K562 (cell line): Measurements from ENCODE around the gene PLXND1. TPM values are rescaled to one million over a fixed set of nuclear protein-coding genes. Genes with fewer than 3 reads are reported as not detected.

Experiments used
- ATF3 ChIP-seq, 2 experiments: fragments of 450-650 bp in 1 of 2; sonication (generic) in 1 of 2; formaldehyde crosslinking in 1 of 2; IDR thresholded peaks in 1 of 2; conservative IDR thresholded peaks in 1 of 2; 2 replicates each; pipeline versions ENCODE4 v1.6.1 to v1.8.1; 2016 to 2023; ENCODE audit warnings: mild to moderate bottlenecking in 2 of 2, moderate library complexity in 2 of 2, inconsistent platforms in 1 of 2, missing genetic modification reagents in 1 of 2
- CAMTA2 ChIP-seq: fragments of 250-450 bp; sonication (Bioruptor Pico); conservative IDR thresholded peaks from 2 replicates; pipeline ENCODE4 v1.5.1; 2022
- CBFA2T2 ChIP-seq: fragments of 450-650 bp; conservative IDR thresholded peaks from 2 replicates; pipeline ENCODE4 v1.6.1; 2017; ENCODE audit warnings: mild to moderate bottlenecking
- CGGBP1 ChIP-seq: fragments of 250-450 bp; sonication (Bioruptor Pico); IDR thresholded peaks from 2 replicates; pipeline ENCODE4 v1.9.0; 2021; ENCODE audit warnings: mild to moderate bottlenecking
- CHD4 ChIP-seq: fragments of 200-600 bp; sonication (generic); IDR thresholded peaks from 3 replicates; pipeline ENCODE4 v1.6.1; 2012; ENCODE audit warnings: low read depth, mild to moderate bottlenecking, mixed read lengths, low read length, inconsistent platforms; ENCODE audit not compliant: insufficient read depth, insufficient replicate concordance, poor library complexity, severe bottlenecking
- E2F6 ChIP-seq, 2 experiments: IDR thresholded peaks; 2 replicates each; pipeline ENCODE4 v1.6.1; 2011; ENCODE audit warnings: borderline replicate concordance in 1 of 2, control low read depth in 1 of 2, low read depth in 1 of 2, low read length in 1 of 2, mild to moderate bottlenecking in 1 of 2, mixed read lengths in 1 of 2, moderate library complexity in 1 of 2; ENCODE audit not compliant: insufficient read depth in 1 of 2, insufficient read length in 1 of 2, poor library complexity in 1 of 2, severe bottlenecking in 1 of 2; ENCODE audit errors: extremely low read depth in 1 of 2
- EHMT2 ChIP-seq: fragments of 450-650 bp; IDR thresholded peaks from 2 replicates; pipeline ENCODE4 v1.6.1; 2018; ENCODE audit warnings: antibody characterized with exemption
- ELK3 ChIP-seq: fragments of 450-650 bp; formaldehyde crosslinking; IDR thresholded peaks from 2 replicates; pipeline ENCODE4 v1.4.0; 2020; ENCODE audit warnings: mild to moderate bottlenecking
- ETV1 ChIP-seq: fragments of 450-650 bp; conservative IDR thresholded peaks from 2 replicates; pipeline ENCODE4 v1.6.1; 2016; ENCODE audit warnings: missing genetic modification characterization, control low read depth, low read depth, missing compliant biosample characterization
- KLF10 ChIP-seq: fragments of 250-450 bp; sonication (Bioruptor Pico); IDR thresholded peaks from 2 replicates; pipeline ENCODE4 v1.6.1; 2021; ENCODE audit warnings: matching md5 sums
- MIER1 ChIP-seq: fragments of 450-650 bp; IDR thresholded peaks from 2 replicates; pipeline ENCODE4 v1.6.1; 2016; ENCODE audit warnings: antibody characterized with exemption, mild to moderate bottlenecking, low read depth
- NCOR1 ChIP-seq: fragments of 450-650 bp; IDR thresholded peaks from 2 replicates; pipeline ENCODE4 v1.6.1; 2016; ENCODE audit warnings: mild to moderate bottlenecking, moderate library complexity
- PTBP1 ChIP-seq: fragments of 200-400 bp; formaldehyde crosslinking; IDR thresholded peaks from 2 replicates; pipeline ENCODE4 v1.6.1; 2017; ENCODE audit warnings: low read depth, low read length
- RFX1 ChIP-seq: fragments of 450-650 bp; IDR thresholded peaks from 2 replicates; pipeline ENCODE4 v1.6.1; 2016; ENCODE audit warnings: mild to moderate bottlenecking, moderate library complexity
- SNRNP70 ChIP-seq: fragments of 200-400 bp; formaldehyde crosslinking; optimal IDR thresholded peaks from 2 replicates; pipeline ENCODE3; 2017; ENCODE audit warnings: low read depth, low read length
- SPI1 ChIP-seq: IDR thresholded peaks from 2 replicates; pipeline ENCODE4 v1.6.1; 2011; ENCODE audit warnings: low read depth, low read length, control low read depth, borderline replicate concordance
- TAF9B ChIP-seq: fragments of 450-650 bp; IDR thresholded peaks from 2 replicates; pipeline ENCODE4 v1.6.1; 2018; ENCODE audit warnings: mild to moderate bottlenecking; ENCODE audit not compliant: partially characterized antibody
- VEZF1 ChIP-seq: fragments of 200-800 bp; sonication (Bioruptor generic); IDR thresholded peaks from 2 replicates; pipeline ENCODE4 v1.6.1; 2017; ENCODE audit warnings: missing genetic modification characterization, missing compliant biosample characterization
- XRCC3 ChIP-seq: fragments of 450-650 bp; IDR thresholded peaks from 2 replicates; pipeline ENCODE4 v1.6.1; 2017; ENCODE audit warnings: mild to moderate bottlenecking, moderate library complexity
- XRCC4 ChIP-seq: IDR thresholded peaks from one replicate; pipeline ENCODE4 v1.6.1; 2011; ENCODE audit not compliant: insufficient read depth, insufficient read length; ENCODE audit errors: extremely low read depth
- YY1 ChIP-seq, 3 experiments: IDR thresholded peaks; 2 replicates each; pipeline ENCODE4 v1.6.1; 2011; ENCODE audit warnings: low read length in 2 of 3, mild to moderate bottlenecking in 2 of 3, moderate library complexity in 2 of 3, borderline replicate concordance in 1 of 3, control low read depth in 1 of 3, low read depth in 1 of 3; ENCODE audit not compliant: insufficient read depth in 3 of 3, insufficient replicate concordance in 2 of 3, control insufficient read depth in 1 of 3, insufficient read length in 1 of 3; ENCODE audit errors: extremely low read depth in 1 of 3
- ZNF217 ChIP-seq: sonication (generic); formaldehyde crosslinking; IDR thresholded peaks from 2 replicates; pipeline ENCODE4 v1.8.0; 2022; ENCODE audit warnings: mild to moderate bottlenecking, missing genetic modification reagents
- ZNF282 ChIP-seq: sonication (generic); formaldehyde crosslinking; IDR thresholded peaks from 2 replicates; pipeline ENCODE4 v1.8.1; 2023; ENCODE audit warnings: missing genetic modification reagents
- ZNF830 ChIP-seq: fragments of 250-450 bp; sonication (Bioruptor Pico); IDR thresholded peaks from 2 replicates; pipeline ENCODE4 v1.5.0; 2021; ENCODE audit warnings: mild to moderate bottlenecking
- polyA plus RNA-seq, 8 experiments: library from polyadenylated mRNA; depleted of rRNA in 4 of 8; stranded (reverse) in 5 of 8; unstranded in 3 of 8; fragments of >200 nt; fragmentation: Nextera tagmentation in 2 of 8; fragmentation: Illumina TruSeq in 1 of 8; extraction: Ambion mirVana in 2 of 8; extraction: Trizol in 1 of 8; gene quantifications; 2 replicates each; pipeline versions ENCODE4 v1.2.1 to v1.2.3, GENCODE V29; 2011 to 2014; ENCODE audit warnings: inconsistent platforms in 1 of 8, missing spikeins in 1 of 8
- total RNA-seq, 7 experiments: library from RNA; depleted of rRNA in 6 of 7; stranded (reverse); fragments of >200 nt in 6 of 7; fragmentation: Illumina TruSeq in 2 of 7; extraction: Trizol in 2 of 7; gene quantifications; 2 replicates each; pipeline versions ENCODE4 v1.2.1 to v1.2.3, GENCODE V29; 2011 to 2021; ENCODE audit warnings: low replicate concordance in 1 of 7

The PLXND1 gene
- total and polyA plus RNA-seq, 9 of the 15 experiments (the other 6 are each of a cell fraction or from before 2014, with no cell fraction given): 0.34 to 28.8 (median 14.0) TPM

- TF ChIP-seq ELK3 (no peak), RFX1 (no peak), CGGBP1 (no peak), SPI1 (no peak), CBFA2T2 (peak; percentile 65), MIER1 (no peak), SNRNP70 (no peak), YY1 (IDR thresholded peaks at IDR 0.05; ENCODE audit: borderline replicate concordance in 1 of 3, control insufficient read depth in 1 of 3, extremely low read depth in 1 of 3, insufficient read depth in 3 of 3, insufficient read length in 1 of 3, insufficient replicate concordance in 2 of 3, low read depth in 1 of 3, low read length in 2 of 3) (no peak), TAF9B (no peak), CHD4 (no peak), ATF3 (IDR thresholded peaks at IDR 0.05) (peak; percentile 56), ATF3 (CRISPR knock-in tag; conservative IDR thresholded peaks at IDR 0.05) (no peak), VEZF1 (peak; percentile 55), NCOR1 (no peak; the same call in 1 of the 2 replicates), ZNF282 (CRISPR knock-in tag) (no peak), XRCC4 (no peak), ETV1 (tag) (0 out of 2 replicates have a peak, but pooled peaks have one; percentile 9), PTBP1 (no peak), E2F6 (IDR thresholded peaks at IDR 0.05; ENCODE audit: borderline replicate concordance in 1 of 2, extremely low read depth in 1 of 2, insufficient read depth in 1 of 2, insufficient read length in 1 of 2, low read depth in 1 of 2, low read length in 1 of 2, poor library complexity in 1 of 2, severe bottlenecking in 1 of 2) (no peak), EHMT2 (no peak), XRCC3 (no peak), KLF10 (no peak), ZNF830 (CRISPR knock-in tag) (no peak), ZNF217 (CRISPR knock-in tag) (no peak), CAMTA2 (no peak)
These were observed 6.9 kb downstream of the PLXND1 start (continued) for GRCh38 chr3:129599607-129600006.
